Forelimb muscle (tissue), 1 donor: Measurements from ENCODE around the gene RBM11. TPM values are rescaled to one million over a fixed set of nuclear protein-coding genes. Genes with fewer than 3 reads are reported as not detected.
"Not testable (repeated sequence)": the region's sequence is repeated elsewhere in the genome, so short reads cannot be mapped to it uniquely, and the experiment has no call there.

Experiments
- DNase-seq: peaks from one replicate; pipeline ENCODE4 v3.0.0-alpha.2; 2013; ENCODE audit warnings: low read depth
- polyA plus RNA-seq: library from polyadenylated mRNA; unstranded; fragments of 120-200 nt; gene quantifications from one replicate; pipeline ENCODE4 v1.2.1, GENCODE V29; 2013; ENCODE audit not compliant: insufficient read length

The RBM11 gene
- 0.09 TPM for polyA plus RNA-seq

DNA sequence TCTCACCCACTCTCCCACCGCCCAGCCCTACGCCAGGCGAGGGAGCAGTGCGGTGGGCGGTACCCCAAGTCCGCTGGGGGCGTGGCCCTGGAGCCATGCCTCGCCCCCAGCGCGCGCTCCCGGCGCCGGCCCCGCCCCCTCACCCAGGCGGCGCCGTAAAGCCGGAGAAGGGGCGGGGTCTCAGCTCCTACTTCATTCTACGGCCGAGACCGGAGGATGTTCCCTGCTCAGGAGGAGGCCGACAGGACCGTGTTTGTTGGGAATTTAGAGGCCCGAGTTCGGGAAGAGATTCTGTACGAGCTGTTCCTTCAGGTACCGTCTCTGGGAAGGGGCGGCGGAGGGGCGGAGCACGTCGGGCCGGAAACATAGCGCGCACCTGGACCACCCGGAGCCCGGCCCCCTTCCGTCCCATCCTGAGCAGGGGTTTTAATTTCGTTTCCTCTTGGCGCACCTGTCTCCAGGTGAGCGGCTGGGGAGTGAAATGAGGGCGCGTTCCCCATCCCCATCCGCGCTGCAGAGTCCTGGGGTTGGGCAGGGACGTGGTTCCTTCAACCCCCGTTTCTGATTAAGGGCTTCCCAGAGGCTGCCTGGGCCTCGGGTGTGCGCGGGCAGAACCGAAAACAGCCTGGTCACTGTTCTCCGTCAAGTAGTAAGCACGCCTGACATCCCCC, at the start of gene RBM11:
Gene RBM11 (plus strand): TSS at position 187 of the 671 bp plus-strand sequence. CDS start 30 bp downstream, at position 217.
- no peak for DNase-seq

GRCh38 chr21:14166463-14167223, 49.3 kb upstream of the RBM11 start:
- not testable (repeated sequence) for DNase-seq

GRCh38 chr21:14206222-14206621, 9.7 kb upstream of the RBM11 start:
- no peak for DNase-seq

- no peak for DNase-seq
Observed at GRCh38 chr21:14210738-14211137, 5.2 kb upstream of the RBM11 start, which contains the start of gene LIPI. Gene LIPI (minus strand): TSS chr21:14210955. CDS start chr21:14210845, 110 bp downstream.

DNA sequence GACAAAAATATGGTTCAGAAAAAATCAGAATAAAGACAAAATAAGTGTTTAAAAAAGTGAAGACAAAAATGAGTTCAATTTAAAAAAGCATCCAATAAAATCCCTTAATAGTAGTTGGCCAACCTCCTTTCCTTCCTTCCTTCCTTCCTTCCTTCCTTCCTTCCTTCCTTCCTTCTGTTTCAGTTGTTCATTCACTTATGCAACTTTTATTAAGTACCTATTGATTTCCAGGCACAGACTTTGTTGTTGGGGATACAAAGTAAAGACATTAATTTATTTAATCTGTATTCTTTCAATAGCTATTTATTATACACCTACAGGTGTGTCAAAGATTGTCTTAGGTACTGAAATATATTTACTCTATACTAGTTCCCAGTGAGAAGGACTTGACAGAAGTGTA, 2.8 kb upstream of the RBM11 start:
- no peak for DNase-seq

GRCh38 chr21:14223365-14223764, 7.4 kb downstream of the RBM11 start:
- no peak for DNase-seq

- DNase-seq: no peak
Observed at GRCh38 chr21:14229399-14229798, 13.4 kb downstream of the RBM11 start.

DNA sequence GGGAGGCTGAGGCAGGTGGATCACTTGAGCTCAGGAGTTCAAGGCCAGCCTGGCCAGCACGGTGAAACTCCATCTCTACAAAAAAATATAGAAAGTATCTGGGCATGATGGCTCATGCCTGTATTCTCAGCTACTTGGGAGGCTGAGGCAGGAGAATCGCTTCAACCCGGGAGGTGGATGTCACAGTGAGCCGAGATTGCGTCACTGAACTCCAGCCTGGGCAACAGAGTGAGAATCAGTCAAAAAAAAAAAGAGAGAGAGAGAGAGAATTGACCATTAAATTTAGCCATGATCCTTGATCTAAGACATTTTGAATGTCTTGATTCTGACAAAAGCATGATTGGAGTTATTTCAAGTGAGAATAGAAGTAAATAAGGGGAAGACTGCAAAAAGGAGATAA, 19.1 kb downstream of the RBM11 start:
- no peak for DNase-seq

GRCh38 chr21:14236180-14236579, 20.2 kb downstream of the RBM11 start:
- DNase-seq: no peak

DNA sequence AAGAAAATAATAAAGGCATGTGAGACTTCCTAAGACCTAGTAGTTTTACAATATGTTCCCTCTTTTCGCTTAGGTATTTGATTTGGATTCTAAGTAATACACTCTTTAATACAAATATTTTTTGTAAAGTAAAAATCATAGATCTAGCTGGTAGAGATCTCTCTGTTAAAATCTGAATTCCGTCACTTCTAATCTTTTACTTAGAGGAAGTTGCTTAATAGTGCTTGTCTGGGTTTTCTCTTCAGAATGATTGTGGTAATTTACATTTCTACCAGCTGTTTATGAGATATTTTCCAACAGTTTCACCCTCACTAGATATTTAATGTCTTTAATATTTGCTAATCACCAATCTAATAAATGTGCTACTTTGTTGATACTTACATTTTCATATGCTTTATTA, 23.3 kb downstream of the RBM11 start:
- DNase-seq: no peak

DNA sequence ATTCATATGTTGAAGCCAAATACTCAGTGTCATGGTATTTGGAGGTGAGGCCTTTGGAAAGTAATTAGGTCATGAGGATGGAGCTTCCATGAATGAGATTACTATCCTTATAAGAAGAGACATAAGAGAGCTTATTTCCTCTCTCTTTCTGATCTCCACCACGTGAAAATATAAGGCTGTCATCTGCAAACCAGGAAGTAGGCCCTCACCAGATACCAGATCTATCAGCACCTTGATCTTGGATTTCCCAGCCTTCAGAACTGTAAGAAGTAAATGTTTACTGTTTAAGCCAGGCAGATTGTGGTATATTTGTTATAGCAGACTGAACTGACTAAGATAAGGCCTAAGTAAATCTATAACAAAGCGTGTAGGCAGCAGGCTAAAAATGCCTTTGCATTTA, 25.3 kb downstream of the RBM11 start:
- no peak for DNase-seq

GRCh38 chr21:14243461-14243860, 27.5 kb downstream of the RBM11 start:
- DNase-seq: no peak

GRCh38 chr21:14243874-14244273, 27.9 kb downstream of the RBM11 start:
- DNase-seq: no peak

DNA sequence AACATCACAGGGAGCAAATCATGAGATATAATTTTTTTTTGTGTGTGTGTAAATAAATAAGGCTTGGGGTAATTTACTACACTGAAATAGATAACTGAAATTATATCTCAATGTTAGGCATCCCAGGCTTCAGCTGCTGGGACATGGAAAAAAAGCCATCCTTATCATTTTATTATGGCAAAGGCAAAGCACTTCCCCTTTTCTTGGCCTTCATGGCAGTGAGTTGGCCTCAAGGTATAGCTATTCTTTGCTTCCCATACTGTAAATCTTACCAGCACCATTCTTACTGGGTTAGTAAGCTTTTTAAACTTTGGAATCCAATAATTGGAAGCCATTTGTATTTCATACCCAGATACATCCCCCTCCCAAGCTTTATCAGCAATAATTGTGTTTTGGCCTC, 29.0 kb downstream of the RBM11 start:
- DNase-seq: no peak

- no peak for DNase-seq
Observed at GRCh38 chr21:14245711-14246110, 29.8 kb downstream of the RBM11 start.

- no peak for DNase-seq
Observed at GRCh38 chr21:14251336-14251735, 35.4 kb downstream of the RBM11 start.

DNA sequence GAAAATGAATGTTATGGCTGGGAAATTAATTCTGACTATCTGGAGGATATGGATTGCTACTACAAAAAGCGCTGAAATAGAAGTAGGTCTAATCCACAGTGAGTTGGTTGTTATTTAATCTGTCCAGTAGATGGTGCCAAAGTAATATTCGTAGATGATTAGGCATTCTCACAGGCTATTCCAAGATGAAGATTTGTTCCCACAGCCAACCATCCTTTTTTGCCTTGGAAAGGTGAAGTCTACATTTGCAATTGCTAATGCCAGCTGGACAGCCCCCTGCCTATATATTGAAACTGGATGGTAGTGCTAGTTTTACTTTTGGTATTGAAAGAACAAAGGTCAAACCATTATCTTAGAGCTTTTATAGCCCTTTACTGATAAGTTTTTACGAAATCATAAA, 43.8 kb downstream of the RBM11 start:
- peak; percentile 38 for DNase-seq

GRCh38 chr21:14260174-14260764, 44.3 kb downstream of the RBM11 start:
- no peak for DNase-seq

- DNase-seq: no peak
Observed at GRCh38 chr21:14262039-14262438, 46.1 kb downstream of the RBM11 start.

DNA sequence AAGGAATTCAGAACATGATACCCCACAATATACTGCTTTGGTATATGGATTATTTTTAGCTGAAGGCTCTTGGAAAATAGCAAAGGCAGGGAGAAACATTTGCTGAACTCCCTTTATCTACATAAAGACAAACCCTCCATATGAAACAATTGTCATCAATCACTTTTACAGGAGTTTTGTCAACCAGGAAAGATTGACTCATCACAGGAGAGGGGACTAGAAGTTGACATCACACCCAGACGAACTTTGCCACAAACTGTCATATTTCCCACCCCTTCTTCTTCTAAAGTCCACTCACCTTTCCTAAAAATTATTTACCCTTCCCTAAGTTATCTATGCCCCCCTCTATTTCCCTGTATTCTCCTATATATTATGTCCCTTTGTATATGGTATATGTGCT, 47.9 kb downstream of the RBM11 start:
- DNase-seq: no peak

DNA sequence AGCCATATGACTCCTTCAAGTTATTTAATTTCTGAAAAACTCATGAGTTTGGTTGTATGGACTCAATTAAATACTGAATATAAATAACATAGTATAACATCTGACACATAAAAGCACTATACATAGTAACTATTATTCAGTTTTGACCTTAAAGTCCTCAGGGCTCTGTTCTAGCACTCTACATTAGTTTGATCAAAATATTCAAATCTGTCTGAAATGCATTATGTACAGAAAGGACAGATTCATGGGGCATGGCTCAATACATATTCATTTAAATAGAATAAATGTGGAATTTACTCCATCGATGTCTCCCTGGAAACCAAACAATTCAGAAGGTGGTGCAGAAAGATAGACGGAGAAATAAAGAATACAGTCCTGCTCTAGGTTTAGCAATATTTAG, 49.1 kb downstream of the RBM11 start:
- no peak for DNase-seq

DNA sequence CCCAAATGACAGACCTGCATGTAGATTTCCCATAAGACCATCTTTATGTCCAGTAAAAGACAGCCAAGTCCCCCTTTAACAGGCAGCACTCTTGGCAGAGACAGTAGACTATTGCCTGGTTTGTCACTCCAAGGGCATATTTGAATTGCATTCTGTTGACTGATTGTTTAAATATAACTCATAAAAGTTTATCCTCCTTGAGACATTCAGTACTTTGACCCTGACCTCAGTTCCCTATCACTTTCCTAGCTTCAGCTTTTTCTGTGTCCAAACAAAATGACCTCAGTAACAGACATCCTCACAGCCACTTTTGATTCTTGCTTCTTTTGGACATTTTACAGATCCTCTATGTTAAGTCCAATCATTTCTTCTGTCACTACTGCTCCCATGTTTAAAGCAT, 51.1 kb downstream of the RBM11 start:
- no peak for DNase-seq

- no peak for DNase-seq
Observed at GRCh38 chr21:14270631-14271030, 54.7 kb downstream of the RBM11 start.
